WTC11 (cell line): ENCODE data around the gene SBNO1. TPM values are rescaled to one million over a fixed set of nuclear protein-coding genes. Genes with fewer than 3 reads are reported as not detected.

Experiments
- ATAC-seq: fragments of 200-7000 bp; cut with Tn5 transposase; 2 replicates; pipeline ENCODE4 v1.10.0; 2021; ENCODE audit warnings: mild to moderate bottlenecking, moderate library complexity
- CTCF ChIA-PET: fragments of 300-600 bp; sonication (Branson Sonifier 250); formaldehyde crosslinking; loops from one replicate; lab custom pipeline; 2021; ENCODE audit warnings: antibody characterized with exemption; lab: Charles Lee
- POLR2A ChIA-PET: fragments of 350-600 bp; sonication (Branson Sonifier 250); formaldehyde crosslinking; loops from one replicate; lab custom pipeline; 2021; ENCODE audit warnings: antibody characterized with exemption; lab: Charles Lee
- DNase-seq: peaks from one replicate; pipeline ENCODE4 v3.0.0; 2021; ENCODE audit warnings: low spot score
- H3K27ac Mint-ChIP-seq: 2 replicates; pipeline ENCODE4 v1.8.0; 2021; ENCODE audit warnings: mixed read lengths
- H3K27me3 Mint-ChIP-seq: 2 replicates; pipeline ENCODE4 v1.8.0; 2021; ENCODE audit warnings: low read depth, mild to moderate bottlenecking, moderate library complexity, mixed read lengths
- H3K36me3 Mint-ChIP-seq: 2 replicates; pipeline ENCODE4 v1.8.0; 2021; ENCODE audit warnings: mixed read lengths
- H3K4me1 Mint-ChIP-seq: 2 replicates; pipeline ENCODE4 v1.8.0; 2022; ENCODE audit warnings: mixed read lengths
- H3K4me3 Mint-ChIP-seq: 2 replicates; pipeline ENCODE4 v1.8.0; 2021; ENCODE audit warnings: mild to moderate bottlenecking, moderate library complexity, mixed read lengths
- H3K9me3 Mint-ChIP-seq: 2 replicates; pipeline ENCODE4 v1.8.0; 2021; ENCODE audit warnings: mixed read lengths
- AR ChIP-seq: fragments of 250-450 bp; sonication (Bioruptor Pico); IDR thresholded peaks from 2 replicates; pipeline ENCODE4 v1.9.0; 2021; ENCODE audit warnings: mild to moderate bottlenecking
- CBFB ChIP-seq: sonication (generic); formaldehyde crosslinking; IDR thresholded peaks from 2 replicates; pipeline ENCODE4 v1.8.1; 2022; ENCODE audit warnings: mild to moderate bottlenecking, low read depth, missing genetic modification reagents
- CREB1 ChIP-seq: sonication (generic); formaldehyde crosslinking; IDR thresholded peaks from 2 replicates; pipeline ENCODE4 v1.8.0; 2023; ENCODE audit warnings: mild to moderate bottlenecking, missing genetic modification reagents
- CREM ChIP-seq: sonication (generic); formaldehyde crosslinking; IDR thresholded peaks from 2 replicates; pipeline ENCODE4 v1.8.1; 2022; ENCODE audit warnings: mild to moderate bottlenecking, missing genetic modification reagents, moderate library complexity
- ESRRA ChIP-seq: sonication (generic); formaldehyde crosslinking; IDR thresholded peaks from 2 replicates; pipeline ENCODE4 v1.8.1; 2022; ENCODE audit warnings: mild to moderate bottlenecking, missing genetic modification reagents, borderline replicate concordance
- FOXJ3 ChIP-seq: sonication (generic); formaldehyde crosslinking; IDR thresholded peaks from 2 replicates; pipeline ENCODE4 v1.9.0; 2021; ENCODE audit warnings: missing genetic modification reagents, mild to moderate bottlenecking, borderline replicate concordance
- KAT7 ChIP-seq: sonication (generic); formaldehyde crosslinking; IDR thresholded peaks from 2 replicates; pipeline ENCODE4 v1.8.1; 2023; ENCODE audit warnings: missing genetic modification reagents, mild to moderate bottlenecking, borderline replicate concordance
- MAX ChIP-seq: sonication (generic); formaldehyde crosslinking; IDR thresholded peaks from 2 replicates; pipeline ENCODE4 v1.8.0; 2022; ENCODE audit warnings: mild to moderate bottlenecking, missing genetic modification reagents
- MLX ChIP-seq: sonication (generic); formaldehyde crosslinking; IDR thresholded peaks from 2 replicates; pipeline ENCODE4 v1.8.1; 2023; ENCODE audit warnings: mild to moderate bottlenecking, missing genetic modification reagents, moderate library complexity
- NFATC4 ChIP-seq: fragments of 250-450 bp; sonication (Bioruptor Pico); IDR thresholded peaks from 2 replicates; pipeline ENCODE4 v1.9.0; 2021; ENCODE audit warnings: mild to moderate bottlenecking
- NR1H2 ChIP-seq: sonication (generic); formaldehyde crosslinking; IDR thresholded peaks from 2 replicates; pipeline ENCODE4 v1.9.0; 2021; ENCODE audit warnings: mild to moderate bottlenecking, moderate library complexity, missing genetic modification reagents
- SMAD4 ChIP-seq: sonication (generic); formaldehyde crosslinking; IDR thresholded peaks from 2 replicates; pipeline ENCODE4 v1.8.0; 2022; ENCODE audit warnings: mild to moderate bottlenecking, missing genetic modification reagents
- SP1 ChIP-seq: sonication (generic); formaldehyde crosslinking; conservative IDR thresholded peaks from 2 replicates; pipeline ENCODE4 v1.8.1; 2022; ENCODE audit warnings: missing genetic modification reagents
- STAT6 ChIP-seq: sonication (generic); formaldehyde crosslinking; conservative IDR thresholded peaks from 2 replicates; pipeline ENCODE4 v1.8.1; 2023; ENCODE audit warnings: mild to moderate bottlenecking, low read depth, missing genetic modification reagents, moderate library complexity
- USF1 ChIP-seq: sonication (generic); formaldehyde crosslinking; IDR thresholded peaks from 2 replicates; pipeline ENCODE4 v1.8.0; 2022; ENCODE audit warnings: mild to moderate bottlenecking, missing genetic modification reagents
- ZNF138 ChIP-seq: sonication (generic); formaldehyde crosslinking; conservative IDR thresholded peaks from 2 replicates; pipeline ENCODE4 v1.8.1; 2022; ENCODE audit warnings: mild to moderate bottlenecking, moderate library complexity, missing genetic modification reagents
- ZNF423 ChIP-seq: fragments of 250-450 bp; sonication (Bioruptor Pico); IDR thresholded peaks from 2 replicates; pipeline ENCODE4 v2.1.2; 2022; ENCODE audit warnings: mild to moderate bottlenecking, moderate library complexity
- total RNA-seq: library from RNA; stranded (reverse); gene quantifications from 3 replicates; pipeline ENCODE4 v1.2.3, GENCODE V29; 2021
- TF ChIP-seq, protein P1 (sequence below): sonication (generic); formaldehyde crosslinking; IDR thresholded peaks from 2 replicates; pipeline ENCODE4 v1.8.0; 2023; ENCODE audit warnings: mild to moderate bottlenecking, missing genetic modification reagents
- TF ChIP-seq, protein P2 (sequence below): fragments of 250-450 bp; sonication (Bioruptor Pico); IDR thresholded peaks from 2 replicates; pipeline ENCODE4 v1.8.0; 2021; ENCODE audit warnings: mild to moderate bottlenecking
- TF ChIP-seq, protein P3 (sequence below): fragments of 250-450 bp; sonication (Bioruptor Pico); IDR thresholded peaks from 2 replicates; pipeline ENCODE4 v1.9.0; 2021; ENCODE audit warnings: mild to moderate bottlenecking
- TF ChIP-seq, protein P4 (sequence below): sonication (generic); formaldehyde crosslinking; IDR thresholded peaks from 2 replicates; pipeline ENCODE4 v1.8.0; 2023; ENCODE audit warnings: missing genetic modification reagents
- TF ChIP-seq, protein P5 (sequence below): fragments of 250-450 bp; sonication (Bioruptor Pico); IDR thresholded peaks from 2 replicates; pipeline ENCODE4 v1.9.0; 2021; ENCODE audit warnings: moderate library complexity, mild to moderate bottlenecking, inconsistent platforms, borderline replicate concordance

Gene SBNO1
- total RNA-seq, 1 experiment from 2014 or later: 52.2 TPM

GRCh38 chr12:123396954-123397353 lies 32.3 kb upstream of the SBNO1 start (continued):
- TF ChIP-seq, protein P1, sequence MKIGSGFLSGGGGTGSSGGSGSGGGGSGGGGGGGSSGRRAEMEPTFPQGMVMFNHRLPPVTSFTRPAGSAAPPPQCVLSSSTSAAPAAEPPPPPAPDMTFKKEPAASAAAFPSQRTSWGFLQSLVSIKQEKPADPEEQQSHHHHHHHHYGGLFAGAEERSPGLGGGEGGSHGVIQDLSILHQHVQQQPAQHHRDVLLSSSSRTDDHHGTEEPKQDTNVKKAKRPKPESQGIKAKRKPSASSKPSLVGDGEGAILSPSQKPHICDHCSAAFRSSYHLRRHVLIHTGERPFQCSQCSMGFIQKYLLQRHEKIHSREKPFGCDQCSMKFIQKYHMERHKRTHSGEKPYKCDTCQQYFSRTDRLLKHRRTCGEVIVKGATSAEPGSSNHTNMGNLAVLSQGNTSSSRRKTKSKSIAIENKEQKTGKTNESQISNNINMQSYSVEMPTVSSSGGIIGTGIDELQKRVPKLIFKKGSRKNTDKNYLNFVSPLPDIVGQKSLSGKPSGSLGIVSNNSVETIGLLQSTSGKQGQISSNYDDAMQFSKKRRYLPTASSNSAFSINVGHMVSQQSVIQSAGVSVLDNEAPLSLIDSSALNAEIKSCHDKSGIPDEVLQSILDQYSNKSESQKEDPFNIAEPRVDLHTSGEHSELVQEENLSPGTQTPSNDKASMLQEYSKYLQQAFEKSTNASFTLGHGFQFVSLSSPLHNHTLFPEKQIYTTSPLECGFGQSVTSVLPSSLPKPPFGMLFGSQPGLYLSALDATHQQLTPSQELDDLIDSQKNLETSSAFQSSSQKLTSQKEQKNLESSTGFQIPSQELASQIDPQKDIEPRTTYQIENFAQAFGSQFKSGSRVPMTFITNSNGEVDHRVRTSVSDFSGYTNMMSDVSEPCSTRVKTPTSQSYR (CRISPR knock-in tag): no peak
- no peak for TF ChIP-seq KAT7 (CRISPR knock-in tag)
- TF ChIP-seq NFATC4 (CRISPR knock-in tag): no peak
- TF ChIP-seq NR1H2 (CRISPR knock-in tag): no peak
- TF ChIP-seq, protein P2, sequence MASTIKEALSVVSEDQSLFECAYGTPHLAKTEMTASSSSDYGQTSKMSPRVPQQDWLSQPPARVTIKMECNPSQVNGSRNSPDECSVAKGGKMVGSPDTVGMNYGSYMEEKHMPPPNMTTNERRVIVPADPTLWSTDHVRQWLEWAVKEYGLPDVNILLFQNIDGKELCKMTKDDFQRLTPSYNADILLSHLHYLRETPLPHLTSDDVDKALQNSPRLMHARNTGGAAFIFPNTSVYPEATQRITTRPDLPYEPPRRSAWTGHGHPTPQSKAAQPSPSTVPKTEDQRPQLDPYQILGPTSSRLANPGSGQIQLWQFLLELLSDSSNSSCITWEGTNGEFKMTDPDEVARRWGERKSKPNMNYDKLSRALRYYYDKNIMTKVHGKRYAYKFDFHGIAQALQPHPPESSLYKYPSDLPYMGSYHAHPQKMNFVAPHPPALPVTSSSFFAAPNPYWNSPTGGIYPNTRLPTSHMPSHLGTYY (CRISPR knock-in tag): no peak
- no peak for TF ChIP-seq MLX (CRISPR knock-in tag)
- no peak for TF ChIP-seq ZNF423
- no peak for TF ChIP-seq CBFB (CRISPR knock-in tag)

- peaks cover 40% of the 10 kb centered on the region for H3K36me3 Mint-ChIP-seq
- TF ChIP-seq AR (CRISPR knock-in tag) (no peak), SMAD4 (no peak), FOXJ3 (CRISPR knock-in tag) (no peak), ZNF138 (CRISPR knock-in tag) (no peak), CREM (no peak), STAT6 (CRISPR knock-in tag) (no peak), MAX (CRISPR knock-in tag) (no peak), USF1 (CRISPR knock-in tag) (no peak), SP1 (CRISPR knock-in tag) (no peak), ESRRA (CRISPR knock-in tag) (no peak), CREB1 (CRISPR knock-in tag) (no peak)
- TF ChIP-seq, protein P3, sequence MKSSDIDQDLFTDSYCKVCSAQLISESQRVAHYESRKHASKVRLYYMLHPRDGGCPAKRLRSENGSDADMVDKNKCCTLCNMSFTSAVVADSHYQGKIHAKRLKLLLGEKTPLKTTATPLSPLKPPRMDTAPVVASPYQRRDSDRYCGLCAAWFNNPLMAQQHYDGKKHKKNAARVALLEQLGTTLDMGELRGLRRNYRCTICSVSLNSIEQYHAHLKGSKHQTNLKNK (CRISPR knock-in tag): no peak
- TF ChIP-seq, protein P4, sequence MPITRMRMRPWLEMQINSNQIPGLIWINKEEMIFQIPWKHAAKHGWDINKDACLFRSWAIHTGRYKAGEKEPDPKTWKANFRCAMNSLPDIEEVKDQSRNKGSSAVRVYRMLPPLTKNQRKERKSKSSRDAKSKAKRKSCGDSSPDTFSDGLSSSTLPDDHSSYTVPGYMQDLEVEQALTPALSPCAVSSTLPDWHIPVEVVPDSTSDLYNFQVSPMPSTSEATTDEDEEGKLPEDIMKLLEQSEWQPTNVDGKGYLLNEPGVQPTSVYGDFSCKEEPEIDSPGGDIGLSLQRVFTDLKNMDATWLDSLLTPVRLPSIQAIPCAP: no peak
- TF ChIP-seq, protein P5, sequence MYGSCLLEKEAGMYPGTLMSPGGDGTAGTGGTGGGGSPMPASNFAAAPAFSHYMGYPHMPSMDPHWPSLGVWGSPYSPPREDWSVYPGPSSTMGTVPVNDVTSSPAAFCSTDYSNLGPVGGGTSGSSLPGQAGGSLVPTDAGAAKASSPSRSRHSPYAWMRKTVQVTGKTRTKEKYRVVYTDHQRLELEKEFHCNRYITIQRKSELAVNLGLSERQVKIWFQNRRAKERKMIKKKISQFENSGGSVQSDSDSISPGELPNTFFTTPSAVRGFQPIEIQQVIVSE (CRISPR knock-in tag): no peak
- POLR2A ChIA-PET: interaction anchor here (0.5 to 0.6 kb wide), 2 partner anchors 243 to 340 kb away, joined by 4 to 5 read pairs; no protein-coding TSS in a partner anchor
- H3K27ac Mint-ChIP-seq: no peak overlapping the region
- peaks cover 34% of the 10 kb centered on the region for H3K27me3 Mint-ChIP-seq
- no peaks in the 10 kb centered on the region for H3K9me3 Mint-ChIP-seq
- ATAC-seq (no peak), DNase-seq (no peak)
- no peak overlapping the region for H3K4me3 Mint-ChIP-seq
- CTCF ChIA-PET: no interaction called here
- no peaks in the 10 kb centered on the region for H3K4me1 Mint-ChIP-seq
Measured at GRCh38 chr12:123396543-123396942, 31.9 kb upstream of the SBNO1 start.
